Lower lobe of right lung (tissue), 2 donors: ENCODE results near the gene ZNF326. TPM values are rescaled to one million over a fixed set of nuclear protein-coding genes. Genes with fewer than 3 reads are reported as not detected.

ENCODE experiments used
- ATAC-seq, 2 donors: fragments of 200-7000 bp; cut with Tn5 transposase; one replicate each; pipeline ENCODE4 v1.9.1; 2020 to 2022; ENCODE audit warnings: mild to moderate bottlenecking in 2 of 2, moderate library complexity in 2 of 2
- DNase-seq: peaks from one replicate; pipeline ENCODE4 v3.0.0-alpha.2; 2020
- H3K27ac ChIP-seq: fragments of 200-600 bp; one replicate; pipeline ENCODE4 v1.8.0; 2022
- H3K27me3 ChIP-seq: fragments of 200-600 bp; one replicate; pipeline ENCODE4 v1.8.0; 2022; ENCODE audit warnings: low read depth
- H3K36me3 ChIP-seq: fragments of 200-600 bp; one replicate; pipeline ENCODE4 v1.8.0; 2022; ENCODE audit warnings: mild to moderate bottlenecking
- H3K4me1 ChIP-seq: fragments of 200-600 bp; one replicate; pipeline ENCODE4 v1.8.0; 2022
- H3K4me3 ChIP-seq: fragments of 200-600 bp; one replicate; pipeline ENCODE4 v1.8.0; 2022; ENCODE audit warnings: mild to moderate bottlenecking
- H3K9me3 ChIP-seq: fragments of 200-600 bp; one replicate; pipeline ENCODE4 v1.8.0; 2022
- CTCF ChIP-seq: fragments of 200-600 bp; IDR thresholded peaks from one replicate; pipeline ENCODE4 v1.8.0; 2022; ENCODE audit warnings: antibody characterized with exemption, mild to moderate bottlenecking
- intact Hi-C: fragments of 100-400 bp; cut with DNase I; formaldehyde crosslinking; loops from one replicate; pipeline ENCODE4 v1.11.0; 2022
- total RNA-seq: library from RNA; stranded (reverse); fragmentation: NEBNext Ultra II Directional; extraction: Animal tissue kit (Norgen Biotek cat#: 25700); gene quantifications from one replicate; pipeline ENCODE4 v1.2.1, GENCODE V29; 2021
- donor health status: DM: no; HTN: yes; CAD: no; lungs with severe emphysema.

Gene ZNF326
- total RNA-seq, 1 donor from 2014 or later: 16.1 TPM

GRCh38 chr1:90039652-90040051, 44.7 kb downstream of the ZNF326 start:
- DNase-seq (no peak), ATAC-seq (no peak)
- Histone ChIP-seq H3K9me3 (no peaks in the 10 kb centered on the region), H3K4me3 (no peak overlapping the region), H3K27me3 (no peaks in the 10 kb centered on the region), H3K27ac (no peak overlapping the region), H3K4me1 (no peaks in the 10 kb centered on the region), H3K36me3 (no peaks in the 10 kb centered on the region)
- intact Hi-C loops: no loop called here
- TF ChIP-seq CTCF: no peak

- Histone ChIP-seq H3K36me3 (no peaks in the 10 kb centered on the region), H3K27me3 (no peaks in the 10 kb centered on the region), H3K4me3 (no peak overlapping the region), H3K27ac (no peak overlapping the region), H3K4me1 (no peaks in the 10 kb centered on the region), H3K9me3 (no peaks in the 10 kb centered on the region)
- DNase-seq: no peak
- no peak for TF ChIP-seq CTCF
- ATAC-seq: no peak
- intact Hi-C loops: no loop called here
Observed at GRCh38 chr1:90043586-90043985, 48.7 kb downstream of the ZNF326 start.

- Histone ChIP-seq H3K36me3 (no peaks in the 10 kb centered on the region), H3K4me1 (no peaks in the 10 kb centered on the region), H3K27me3 (no peaks in the 10 kb centered on the region), H3K4me3 (no peak overlapping the region), H3K27ac (no peak overlapping the region), H3K9me3 (no peaks in the 10 kb centered on the region)
- no peak for ATAC-seq
- intact Hi-C loops: no loop called here
- no peak for DNase-seq
- no peak for TF ChIP-seq CTCF
Observed at GRCh38 chr1:90044346-90044745, 49.4 kb downstream of the ZNF326 start.

- DNase-seq (no peak), ATAC-seq (no peak)
- Histone ChIP-seq H3K27ac (no peak overlapping the region), H3K36me3 (no peaks in the 10 kb centered on the region), H3K4me1 (no peaks in the 10 kb centered on the region), H3K27me3 (no peaks in the 10 kb centered on the region), H3K9me3 (no peaks in the 10 kb centered on the region), H3K4me3 (no peak overlapping the region)
- peak; percentile 34 for TF ChIP-seq CTCF
- intact Hi-C loops: no loop called here
Observed at GRCh38 chr1:90045853-90046563, 51.1 kb downstream of the ZNF326 start.

- TF ChIP-seq CTCF: no peak
- H3K4me3 ChIP-seq: no peak overlapping the region
- no peaks in the 10 kb centered on the region for H3K9me3 ChIP-seq
- H3K4me1 ChIP-seq: no peaks in the 10 kb centered on the region
- no peaks in the 10 kb centered on the region for H3K27me3 ChIP-seq
- DNase-seq: no peak
- ATAC-seq: peak in 1 of 2 donors; percentile 37
- H3K27ac ChIP-seq: no peak overlapping the region
- intact Hi-C loops: no loop called here
- H3K36me3 ChIP-seq: no peaks in the 10 kb centered on the region
Observed at GRCh38 chr1:90046635-90047034, 51.7 kb downstream of the ZNF326 start.
